ENCODE data around the gene SLC6A8.
"Not testable (repeated sequence)": the region's sequence is repeated elsewhere in the genome, so short reads cannot be mapped to it uniquely, and the experiment has no call there.

The SLC6A8 gene

DNA sequence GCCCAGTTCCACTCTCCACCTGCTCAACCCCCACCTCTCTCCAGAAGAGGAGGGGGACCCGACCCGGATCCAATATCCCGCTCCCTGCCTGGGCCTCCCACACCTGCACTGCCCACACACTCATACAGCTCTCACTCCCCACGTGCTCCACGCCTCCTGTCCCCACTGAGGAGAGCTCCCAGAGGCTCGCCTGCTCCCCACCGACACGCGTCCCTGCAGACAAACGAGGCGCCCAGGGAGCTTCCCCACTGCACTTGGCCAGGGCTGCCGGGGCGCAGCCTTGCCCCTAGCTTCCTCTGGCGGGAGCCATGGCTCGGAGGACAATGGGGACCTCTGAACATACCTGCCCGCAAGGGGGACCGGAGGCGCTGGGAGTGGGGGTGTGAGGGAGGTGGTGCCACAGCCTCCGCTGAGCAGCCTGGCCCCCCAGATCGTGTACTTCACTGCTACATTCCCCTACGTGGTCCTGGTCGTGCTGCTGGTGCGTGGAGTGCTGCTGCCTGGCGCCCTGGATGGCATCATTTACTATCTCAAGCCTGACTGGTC, 5.0 kb downstream of the SLC6A8 start:
- DNase-seq (ENCODE audit: low read depth in 2 of 2), result no peak

DNA sequence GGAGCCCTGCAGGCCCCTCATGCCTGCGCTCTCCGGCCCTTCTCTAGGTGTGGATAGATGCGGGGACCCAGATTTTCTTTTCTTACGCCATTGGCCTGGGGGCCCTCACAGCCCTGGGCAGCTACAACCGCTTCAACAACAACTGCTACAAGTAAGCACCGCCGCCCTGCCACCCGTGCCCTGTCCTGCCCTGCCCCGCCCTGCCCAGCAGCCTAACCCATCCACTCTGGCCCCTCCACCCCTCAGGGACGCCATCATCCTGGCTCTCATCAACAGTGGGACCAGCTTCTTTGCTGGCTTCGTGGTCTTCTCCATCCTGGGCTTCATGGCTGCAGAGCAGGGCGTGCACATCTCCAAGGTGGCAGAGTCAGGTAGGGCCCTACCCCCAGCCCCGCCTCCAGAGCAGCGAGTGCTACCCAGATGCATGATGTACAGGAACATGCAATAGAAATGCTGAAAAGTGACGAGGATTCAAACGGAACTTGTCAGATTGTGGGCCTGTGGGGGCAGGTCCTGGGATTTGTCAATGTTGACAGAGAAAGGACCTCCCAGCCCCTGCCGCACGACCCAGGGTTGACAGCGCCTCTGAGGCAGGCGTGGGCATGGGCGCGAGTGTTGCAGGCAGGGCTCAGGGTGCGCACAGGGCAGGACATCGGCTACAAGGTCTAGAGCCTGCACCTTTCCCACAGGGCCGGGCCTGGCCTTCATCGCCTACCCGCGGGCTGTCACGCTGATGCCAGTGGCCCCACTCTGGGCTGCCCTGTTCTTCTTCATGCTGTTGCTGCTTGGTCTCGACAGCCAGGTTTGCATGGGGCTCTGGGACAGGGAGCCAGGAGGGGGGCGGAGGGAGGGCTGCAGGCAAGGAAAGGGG, 5.7 kb downstream of the SLC6A8 start:
- no peak for DNase-seq (ENCODE audit: low read depth in 2 of 2)

DNA sequence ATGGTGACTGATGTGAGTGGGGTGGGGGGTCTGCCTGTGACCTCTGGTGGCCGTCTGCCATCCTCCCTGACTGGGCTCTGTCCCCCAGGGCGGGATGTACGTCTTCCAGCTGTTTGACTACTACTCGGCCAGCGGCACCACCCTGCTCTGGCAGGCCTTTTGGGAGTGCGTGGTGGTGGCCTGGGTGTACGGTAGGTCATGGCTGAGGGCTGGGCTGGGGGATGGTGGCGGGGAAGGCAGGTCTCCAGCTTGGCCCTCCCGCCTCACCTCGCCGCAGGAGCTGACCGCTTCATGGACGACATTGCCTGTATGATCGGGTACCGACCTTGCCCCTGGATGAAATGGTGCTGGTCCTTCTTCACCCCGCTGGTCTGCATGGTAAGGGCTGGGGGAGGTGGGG, 6.5 kb downstream of the SLC6A8 start:
- DNase-seq (ENCODE audit: low read depth in 2 of 2), result not testable (repeated sequence)

GRCh38 chrX:153694687-153695270, 7.1 kb downstream of the SLC6A8 start:
- DNase-seq (ENCODE audit: low read depth in 2 of 2), result no peak

GRCh38 chrX:153696100-153696499, 8.4 kb downstream of the SLC6A8 start:
- DNase-seq (ENCODE audit: low read depth in 2 of 2), result no peak

- DNase-seq (ENCODE audit: low read depth in 2 of 2), result not testable (repeated sequence)
Observed at GRCh38 chrX:153696538-153696937, 8.8 kb downstream of the SLC6A8 start.

- DNase-seq (ENCODE audit: low read depth in 2 of 2), result not testable (repeated sequence)
Observed at GRCh38 chrX:153696986-153697722, 9.4 kb downstream of the SLC6A8 start.

GRCh38 chrX:153697924-153698865, 10.5 kb downstream of the SLC6A8 start:
- DNase-seq (ENCODE audit: low read depth in 2 of 2), result no peak

- not testable (repeated sequence) for DNase-seq (ENCODE audit: low read depth in 2 of 2)
Observed at GRCh38 chrX:153699210-153699783, 11.6 kb downstream of the SLC6A8 start.

DNA sequence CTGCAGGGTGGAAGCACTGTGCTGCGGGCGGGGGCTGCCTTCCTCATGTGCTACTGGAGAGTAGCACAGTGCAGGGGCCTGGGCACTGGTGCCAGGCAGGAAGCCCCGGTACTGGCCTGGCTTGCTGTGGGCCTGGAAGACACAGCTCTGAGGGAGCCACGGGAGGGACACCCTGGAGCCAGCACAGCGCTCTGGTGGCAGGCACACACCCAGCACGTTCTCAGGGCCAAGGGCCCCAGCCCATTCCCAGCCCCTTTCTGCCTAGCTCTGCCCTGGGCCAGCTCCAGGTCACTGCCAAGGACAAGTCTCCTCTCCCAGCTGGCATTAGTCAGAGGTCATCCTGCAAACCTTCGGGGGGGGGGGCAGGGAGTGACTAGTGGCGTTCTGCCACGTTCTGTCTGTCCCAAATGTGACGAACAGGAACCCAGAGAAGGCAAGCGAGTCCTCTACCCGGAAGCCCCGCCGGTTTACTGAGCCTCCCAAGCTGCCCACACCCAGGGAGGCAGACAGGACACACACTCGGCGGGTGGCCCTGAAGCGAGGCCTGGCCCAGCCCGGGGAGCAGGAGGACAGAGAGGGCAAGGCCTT, 12.2 kb downstream of the SLC6A8 start:
- DNase-seq (ENCODE audit: low read depth in 2 of 2), result not testable (repeated sequence)

- DNase-seq (ENCODE audit: low read depth in 2 of 2), result no peak
Observed at GRCh38 chrX:153700376-153700945, 12.7 kb downstream of the SLC6A8 start.

DNA sequence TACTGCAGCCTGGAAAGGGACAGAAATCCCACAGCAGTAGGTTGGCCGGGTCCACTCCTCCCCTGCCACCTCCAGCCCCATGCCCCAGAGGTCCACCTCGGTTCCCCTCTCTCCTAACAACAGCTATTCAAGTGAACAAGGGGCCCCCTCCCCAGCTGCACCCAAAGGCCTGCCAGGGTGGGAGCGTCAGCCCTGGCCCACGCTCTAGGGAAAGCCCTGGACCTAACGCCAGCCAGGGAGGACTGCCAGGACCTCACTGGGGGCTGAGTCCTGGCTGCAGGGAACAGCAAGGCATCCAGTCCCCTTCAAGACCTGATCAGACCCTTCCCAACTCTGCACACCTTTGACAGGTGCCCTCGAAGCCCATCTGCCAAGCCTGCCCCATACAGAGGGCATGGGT, 13.2 kb downstream of the SLC6A8 start:
- DNase-seq (ENCODE audit: low read depth in 2 of 2), result no peak

GRCh38 chrX:153701706-153702105, 14.0 kb downstream of the SLC6A8 start:
- DNase-seq (ENCODE audit: low read depth in 2 of 2), result no peak

GRCh38 chrX:153702336-153703035, 14.8 kb downstream of the SLC6A8 start:
- no peak for DNase-seq (ENCODE audit: low read depth in 2 of 2)

GRCh38 chrX:153703036-153703370, 15.3 kb downstream of the SLC6A8 start:
- no peak for DNase-seq (ENCODE audit: low read depth in 2 of 2)

DNA sequence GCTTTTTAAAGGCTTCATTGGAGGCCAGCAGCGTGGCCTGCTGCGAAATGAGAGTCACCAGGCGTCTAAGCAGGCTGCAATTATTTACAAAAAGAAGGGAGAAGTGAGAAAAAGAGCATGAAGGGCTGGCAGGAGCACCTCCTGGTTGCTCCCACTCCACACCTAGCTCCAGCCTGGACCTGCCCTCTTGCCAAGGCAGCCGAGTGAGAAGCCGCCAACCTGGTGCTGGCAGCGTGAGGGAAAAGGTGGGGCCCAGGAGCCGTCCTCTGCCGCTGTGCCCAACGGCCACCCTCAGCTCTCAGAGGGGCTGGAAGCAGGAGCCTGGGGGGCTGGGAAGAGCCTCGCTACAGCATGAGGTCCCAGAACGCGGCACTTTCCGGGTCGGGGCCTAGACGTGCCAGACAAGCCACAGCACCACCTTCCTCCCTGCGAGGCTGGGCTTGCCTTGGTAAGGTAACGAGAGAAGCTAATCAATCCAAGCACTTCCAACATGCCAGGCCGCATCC, 16.3 kb downstream of the SLC6A8 start:
- no peak for DNase-seq (ENCODE audit: low read depth in 2 of 2)

- not testable (repeated sequence) for DNase-seq (ENCODE audit: low read depth in 2 of 2)
Observed at GRCh38 chrX:153704631-153705402, 17.1 kb downstream of the SLC6A8 start.

- not testable (repeated sequence) for DNase-seq (ENCODE audit: low read depth in 2 of 2)
Observed at GRCh38 chrX:153705403-153706060, 17.8 kb downstream of the SLC6A8 start.

All from activated CD8-positive, alpha-beta memory T cell treated with anti-CD3 and anti-CD28 coated beads for 4 hours (primary cell).